ENCODE measurements around the gene BEAN1.
"Not testable (repeated sequence)": the region's sequence is repeated elsewhere in the genome, so short reads cannot be mapped to it uniquely, and the experiment has no call there.

The BEAN1 gene

DNA sequence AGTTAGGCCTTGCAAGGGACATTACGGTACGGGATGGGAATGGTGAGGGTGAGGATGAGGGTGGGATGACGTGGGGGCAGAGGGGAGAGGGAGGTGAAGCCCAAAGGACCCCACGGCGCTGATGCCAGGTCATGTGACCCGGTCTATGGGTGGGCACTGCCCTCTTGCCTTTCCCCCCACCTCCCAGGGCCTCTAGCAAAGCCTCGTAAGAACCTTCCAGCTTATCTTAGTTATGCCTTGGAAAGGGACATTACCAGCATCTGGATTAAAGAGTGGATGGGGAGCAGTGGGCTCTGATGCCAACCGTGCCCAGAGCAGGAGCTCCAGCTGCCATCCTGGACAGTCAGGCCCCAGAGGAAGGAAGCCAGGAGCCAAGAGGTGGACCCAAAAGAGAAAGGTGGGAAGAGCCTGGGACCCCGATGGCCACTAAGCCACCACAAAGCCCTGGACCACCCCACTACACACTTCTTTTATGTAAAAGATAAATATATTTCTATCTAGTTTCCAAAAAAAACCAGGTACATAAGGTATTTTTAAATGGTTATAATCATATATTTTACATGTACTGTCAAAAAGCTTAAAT is 81.9 kb downstream of the BEAN1 start:
- DNase-seq (ENCODE audit: low spot score), result no peak

DNA sequence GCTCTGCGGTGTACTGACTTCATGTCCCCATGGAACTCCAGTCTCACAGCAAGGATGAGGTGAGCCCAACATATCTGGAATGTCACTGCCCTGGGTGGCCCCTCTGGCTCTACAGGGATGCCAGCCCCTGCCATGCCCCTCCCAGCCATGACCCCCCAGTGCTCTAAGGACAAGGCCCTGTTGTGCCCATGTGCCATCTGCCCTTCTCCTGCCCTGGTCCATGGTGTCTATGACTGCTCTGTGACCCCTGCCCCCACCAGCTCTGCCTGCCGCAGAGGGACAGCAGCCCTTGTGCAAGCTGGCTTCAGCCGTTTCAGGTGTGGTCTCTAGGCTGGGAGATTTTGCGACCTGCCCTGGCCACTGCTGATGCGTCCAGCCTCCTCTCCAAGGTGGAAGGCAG is 82.5 kb downstream of the BEAN1 start:
- DNase-seq (ENCODE audit: low spot score), result no peak

DNA sequence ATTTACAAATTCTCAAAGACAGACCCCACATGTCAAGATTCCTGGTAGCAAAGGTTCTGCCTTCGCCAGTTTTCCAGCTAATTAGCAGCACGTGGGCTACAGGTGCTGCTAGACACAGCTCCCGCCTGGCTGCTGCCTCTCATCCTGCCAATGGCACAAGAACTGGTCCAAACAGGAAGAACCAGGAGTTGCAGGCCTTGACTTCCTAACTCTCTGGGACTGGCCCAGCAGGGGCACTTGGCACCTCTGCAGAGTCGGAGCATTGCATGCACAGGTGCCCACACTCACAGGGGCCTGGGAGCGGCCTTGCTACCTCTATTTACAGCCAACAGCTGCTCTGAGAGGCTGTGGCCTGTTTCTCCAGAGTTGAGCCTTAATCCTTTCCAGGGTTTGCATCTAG is 83.2 kb downstream of the BEAN1 start:
- no peak for DNase-seq (ENCODE audit: low spot score)

DNA sequence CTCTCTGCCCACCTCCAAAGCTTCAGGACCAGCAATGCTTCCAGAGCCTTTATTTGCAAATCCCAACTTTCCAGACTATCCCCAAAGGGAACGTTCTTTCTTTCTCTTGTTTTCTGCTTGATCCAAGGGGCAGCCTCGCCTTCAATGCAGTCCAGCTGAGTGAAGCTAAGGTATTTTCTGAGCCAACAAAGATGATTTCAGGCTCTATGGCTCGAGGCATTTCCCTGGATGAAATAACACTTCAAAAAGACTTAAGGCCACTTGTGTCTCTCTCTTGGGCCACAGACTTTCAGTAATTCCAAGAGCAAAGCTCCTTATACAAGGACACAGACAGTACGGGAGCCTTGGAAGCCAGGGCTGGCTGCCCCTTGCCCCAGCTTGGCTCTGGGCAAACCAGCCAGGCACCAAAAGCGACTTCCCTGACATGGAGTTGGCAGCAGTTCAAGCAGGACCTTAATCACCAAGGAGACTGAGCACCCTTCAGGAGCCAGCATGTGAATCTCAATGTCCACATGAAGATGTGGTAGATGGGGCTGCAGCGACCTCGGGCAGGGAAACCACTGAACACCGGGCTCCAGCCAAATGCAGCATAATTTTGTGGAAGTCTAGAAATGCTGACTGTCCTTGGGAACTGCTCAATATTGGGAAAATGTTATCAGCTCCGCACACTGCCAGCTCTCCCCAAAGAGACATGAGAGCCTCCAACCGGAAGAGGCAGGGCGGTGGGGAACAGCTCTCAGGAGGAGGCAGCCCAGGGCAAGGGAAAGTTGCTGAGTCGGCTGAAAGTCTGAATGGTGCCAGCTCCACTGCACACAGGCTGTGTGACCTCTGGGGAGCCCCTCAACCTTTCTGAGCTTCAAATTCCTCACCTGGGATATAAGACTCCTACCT is 83.9 kb downstream of the BEAN1 start:
- no peak for DNase-seq (ENCODE audit: low spot score)

DNA sequence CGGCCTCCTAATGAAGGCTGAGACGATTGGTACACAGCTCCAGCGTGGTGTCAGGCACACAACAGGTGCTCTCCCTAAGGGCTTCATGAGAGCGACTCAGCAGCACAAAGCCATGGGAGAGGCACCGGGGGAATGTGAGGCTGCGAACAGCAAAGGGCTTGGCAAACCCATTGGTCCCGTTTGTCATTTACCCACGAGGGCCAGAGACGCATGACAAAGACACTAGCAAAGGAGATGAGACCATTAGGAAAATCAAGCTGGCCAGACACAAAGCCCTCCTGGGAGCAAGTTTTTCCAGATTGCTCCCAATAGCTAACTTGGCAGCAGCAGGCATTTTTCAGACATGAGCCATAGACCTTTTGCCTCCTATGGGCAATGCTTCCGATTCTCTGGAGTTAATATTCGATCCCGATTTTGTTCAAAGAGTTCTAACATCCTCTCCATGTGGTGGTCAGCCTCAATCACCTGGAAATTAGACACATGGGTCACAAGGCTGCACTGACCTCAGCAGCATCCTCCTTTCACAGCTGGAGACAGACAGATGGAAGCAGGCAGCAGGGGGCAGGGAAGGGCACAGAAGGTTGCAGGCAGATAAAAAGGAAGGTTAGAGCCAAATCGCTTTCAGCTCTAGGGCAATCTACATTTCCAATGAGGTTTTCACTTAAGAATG is 84.6 kb downstream of the BEAN1 start:
- DNase-seq (ENCODE audit: low spot score), result no peak

DNA sequence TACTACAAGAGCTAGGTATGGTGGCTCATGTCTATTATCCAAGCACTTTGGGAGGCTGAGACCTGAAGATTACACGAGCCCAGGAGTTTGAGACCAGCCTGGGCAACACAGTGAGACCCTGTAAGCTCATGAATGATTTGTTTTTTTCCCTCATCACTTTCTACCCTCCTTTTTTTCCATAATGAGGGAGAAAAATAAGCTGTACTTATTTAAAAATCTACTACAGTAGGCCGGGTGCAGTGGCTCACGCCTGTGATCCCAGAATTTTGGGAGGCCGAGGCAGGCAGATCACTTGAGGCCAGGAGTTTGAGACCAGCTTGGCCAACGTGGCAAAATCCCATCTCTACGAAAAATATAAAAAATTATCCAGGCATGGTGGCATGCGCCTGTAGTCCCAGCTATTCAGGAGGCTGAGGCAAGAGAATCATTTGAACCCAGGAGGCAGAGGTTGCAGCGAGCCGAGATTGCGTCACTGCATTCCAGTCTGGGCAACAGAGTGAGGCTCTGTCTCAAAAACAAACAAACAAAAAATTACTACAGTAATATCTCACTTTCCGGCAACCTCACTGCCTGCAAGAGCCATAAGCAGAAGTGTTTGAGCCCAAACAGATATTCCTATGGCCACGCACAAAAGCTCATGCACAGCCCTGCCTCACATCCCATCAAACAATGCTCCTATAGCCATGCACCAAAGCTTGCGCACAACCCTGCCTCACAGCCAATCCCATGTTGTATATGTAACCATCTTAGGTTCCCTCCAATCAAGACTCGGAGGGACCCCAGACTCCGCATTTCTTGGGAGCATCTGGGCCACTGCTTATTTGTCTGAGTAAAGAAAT is 85.4 kb downstream of the BEAN1 start:
- DNase-seq (ENCODE audit: low spot score), result no peak

DNA sequence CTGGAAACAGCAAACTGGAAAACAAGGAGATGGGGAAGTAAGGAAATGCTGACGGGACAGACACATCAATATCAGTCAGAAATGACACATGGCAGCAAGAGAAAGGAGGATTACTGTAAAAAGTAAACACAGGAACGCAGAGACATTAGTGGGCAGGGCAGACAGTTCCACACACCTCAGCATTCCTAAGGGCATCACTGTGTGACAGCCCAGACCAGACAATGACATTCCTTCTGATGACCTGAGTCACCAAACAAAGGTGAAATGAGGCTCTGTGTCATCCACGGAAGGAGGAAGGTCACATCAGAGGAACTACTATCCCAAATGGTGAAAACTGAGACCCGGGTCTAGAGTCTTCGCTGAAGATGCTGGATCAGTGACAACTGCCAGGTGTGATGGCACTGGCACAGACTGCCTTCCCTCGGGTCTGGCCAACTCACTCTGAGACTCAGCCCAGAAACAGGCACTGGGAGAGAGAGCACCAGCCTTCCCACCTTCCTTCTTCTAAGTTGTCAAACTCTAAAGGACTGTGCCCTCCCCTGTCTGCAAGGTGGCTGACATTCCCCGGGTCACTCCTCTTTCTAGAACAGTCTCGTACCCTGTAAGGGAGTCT is 86.1 kb downstream of the BEAN1 start:
- no peak for DNase-seq (ENCODE audit: low spot score)

DNA sequence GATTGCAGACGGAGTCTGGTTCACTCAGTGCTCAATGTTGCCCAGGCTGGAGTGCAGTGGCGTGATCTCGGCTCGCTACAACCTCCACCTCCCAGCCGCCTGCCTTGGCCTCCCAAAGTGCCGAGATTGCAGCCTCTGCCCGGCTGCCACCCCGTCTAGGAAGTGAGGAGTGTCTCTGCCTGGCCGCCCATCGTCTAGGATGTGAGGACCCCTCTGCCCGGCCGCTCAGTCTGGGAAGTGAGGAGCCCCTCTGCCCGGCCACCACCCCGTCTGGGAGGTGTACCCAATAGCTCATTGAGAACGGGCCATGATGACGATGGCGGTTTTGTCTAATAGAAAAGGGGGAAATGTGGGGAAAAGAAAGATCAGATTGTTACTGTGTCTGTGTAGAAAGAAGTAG is 87.3 kb downstream of the BEAN1 start:
- not testable (repeated sequence) for DNase-seq (ENCODE audit: low spot score)

DNA sequence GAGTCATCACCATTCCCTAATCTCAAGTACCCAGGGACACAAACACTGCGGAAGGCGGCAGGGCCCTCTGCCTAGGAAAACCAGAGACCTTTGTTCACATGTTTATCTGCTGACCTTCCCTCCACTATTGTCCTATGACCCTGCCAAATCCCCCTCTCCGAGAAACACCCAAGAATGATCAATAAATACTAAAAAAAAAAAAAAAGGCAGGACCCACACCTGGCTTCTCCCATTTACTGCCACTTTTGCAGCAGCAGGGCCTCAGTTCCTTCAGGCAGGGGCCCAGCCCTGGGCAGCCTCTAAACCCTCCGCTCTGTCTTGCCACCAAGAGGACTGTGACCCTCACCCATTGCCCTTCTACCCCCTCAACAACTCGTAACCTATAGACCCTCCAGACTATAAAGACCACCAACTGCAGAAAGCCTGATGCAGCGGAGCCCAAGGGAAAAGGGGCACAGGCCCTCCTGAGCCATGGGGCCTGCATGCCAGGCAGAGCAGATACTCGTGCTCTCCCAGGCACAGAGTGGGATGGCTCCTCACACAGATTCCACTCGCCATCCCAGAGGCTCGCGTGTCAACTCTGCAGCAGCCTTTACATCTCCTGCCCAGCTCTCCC is 88.0 kb downstream of the BEAN1 start:
- not testable (repeated sequence) for DNase-seq (ENCODE audit: low spot score)

DNA sequence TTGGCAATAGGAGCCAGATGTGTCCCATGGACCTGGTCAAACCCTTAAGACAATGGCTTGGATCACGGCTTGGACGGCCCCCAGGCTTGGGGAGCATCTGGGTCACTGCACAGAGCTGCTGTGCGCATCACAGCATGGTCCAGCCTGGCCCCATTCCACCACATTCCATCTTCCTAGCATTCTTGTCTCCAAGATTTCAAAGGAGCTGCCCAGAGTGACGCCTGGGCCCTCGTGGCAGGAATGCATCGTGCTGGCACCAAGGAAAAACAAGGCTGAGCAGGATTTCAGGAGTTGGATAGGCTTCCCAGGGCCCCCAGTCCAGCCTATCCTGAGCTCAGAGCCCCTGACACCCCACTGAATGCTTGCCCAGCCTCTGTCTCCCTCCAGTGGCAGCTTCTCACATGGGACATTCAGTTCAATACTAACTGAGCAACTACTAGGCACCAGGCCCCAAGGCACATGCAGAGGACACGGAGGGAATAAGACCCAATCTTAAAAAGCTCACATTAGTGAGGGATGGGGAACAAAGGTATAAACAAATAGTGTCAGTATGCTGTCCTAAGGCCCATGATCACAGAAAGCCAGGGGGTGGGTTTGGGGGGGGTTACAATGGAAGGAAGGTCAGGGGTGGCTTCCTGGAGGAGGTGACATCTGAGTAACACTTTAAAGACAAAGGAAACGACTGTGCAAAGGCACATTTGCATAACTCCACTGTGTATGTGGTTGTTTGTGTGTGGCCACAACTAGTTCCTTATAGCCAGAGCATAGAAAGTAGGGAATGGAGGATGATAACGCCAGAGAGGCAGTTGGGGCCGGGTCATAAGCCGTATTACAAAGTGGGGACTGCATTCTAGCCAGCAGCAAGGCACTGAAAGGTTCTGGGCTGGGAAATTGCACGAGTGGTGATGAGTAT is 88.8 kb downstream of the BEAN1 start:
- DNase-seq (ENCODE audit: low spot score), result no peak

DNA sequence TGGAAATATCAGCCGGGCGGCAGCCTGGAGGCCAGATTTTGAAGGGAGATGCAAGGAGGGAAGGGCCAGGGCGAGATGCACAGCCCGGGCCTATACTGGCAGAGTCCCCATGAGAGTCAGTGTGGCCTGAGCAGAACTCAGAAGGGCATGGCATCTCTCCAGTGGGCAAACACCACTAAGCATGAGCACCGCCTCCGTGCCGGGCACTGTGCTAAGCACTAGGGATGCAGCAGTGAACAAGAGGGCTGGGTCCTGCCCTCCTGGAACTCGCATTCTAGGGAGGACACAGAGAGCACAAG is 89.4 kb downstream of the BEAN1 start:
- no peak for DNase-seq (ENCODE audit: low spot score)

DNA sequence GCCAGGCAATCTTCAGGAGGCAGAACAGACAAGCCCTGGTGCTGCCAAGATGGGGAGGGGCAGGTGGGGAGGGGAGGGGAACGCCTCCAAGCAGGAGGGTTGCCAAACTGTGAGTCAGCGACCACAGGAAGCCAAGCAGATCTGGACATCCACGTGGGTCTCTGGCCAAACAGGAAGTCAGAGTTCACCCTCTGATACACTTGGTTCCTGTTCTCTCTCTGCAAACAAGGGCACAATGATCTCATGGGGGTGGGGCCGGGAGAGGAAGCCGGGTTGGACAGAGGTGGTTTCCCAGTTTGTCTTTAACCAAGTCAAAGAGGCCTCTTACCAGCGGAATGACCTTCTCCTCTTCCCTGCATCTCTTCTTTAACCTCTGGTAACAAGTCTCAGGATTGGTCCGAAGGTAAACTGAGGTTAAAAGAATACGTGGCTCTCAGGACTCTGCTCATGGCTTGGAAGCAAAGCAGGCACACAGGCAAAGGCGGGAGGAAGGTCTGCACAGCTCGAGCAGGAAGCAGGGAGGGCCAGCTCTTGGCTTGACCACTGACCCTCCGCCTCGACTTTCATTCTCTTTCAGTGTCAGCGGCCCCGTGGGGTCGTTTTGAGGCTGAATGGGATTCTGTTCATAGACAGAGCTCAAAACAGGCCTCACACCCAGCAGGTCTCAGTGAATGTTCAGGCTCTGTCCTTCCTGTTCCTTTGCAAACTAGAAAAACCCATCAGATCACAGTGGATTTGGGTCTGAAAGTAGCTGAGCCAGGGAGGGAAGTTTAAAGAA is 89.9 kb downstream of the BEAN1 start:
- DNase-seq (ENCODE audit: low spot score), result no peak

DNA sequence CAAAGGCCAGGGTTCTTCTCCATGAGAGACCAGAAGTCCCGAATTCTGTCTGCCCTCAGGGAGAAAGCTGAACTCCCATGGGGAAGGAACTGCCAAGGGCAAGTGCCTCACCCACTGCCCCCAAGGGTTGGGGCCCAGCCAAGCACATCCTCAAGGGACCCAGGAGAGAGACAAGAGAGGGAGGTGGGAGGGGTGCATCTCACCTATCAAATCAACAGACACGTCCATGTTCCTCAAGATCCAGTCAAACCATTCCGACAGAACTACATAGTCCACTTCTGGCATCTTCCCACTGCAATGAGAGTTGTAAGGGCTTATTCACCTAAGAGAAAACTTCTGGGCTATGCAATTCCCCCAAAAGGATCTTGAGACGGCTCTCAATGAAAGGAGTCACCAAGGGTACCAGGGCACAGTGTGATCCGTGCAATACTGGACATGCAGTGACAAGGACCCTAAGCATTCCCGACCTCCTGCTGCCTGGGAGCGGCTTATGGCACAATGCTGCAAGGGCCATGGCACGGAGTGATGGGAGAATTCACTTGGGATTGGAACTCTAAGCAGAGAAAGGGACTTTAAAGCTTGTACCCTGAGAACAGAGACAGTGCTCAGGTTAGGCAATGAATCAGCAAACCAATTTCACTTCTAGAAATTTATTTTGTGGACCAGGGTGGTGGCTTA is 90.6 kb downstream of the BEAN1 start:
- DNase-seq (ENCODE audit: low spot score), result no peak

DNA sequence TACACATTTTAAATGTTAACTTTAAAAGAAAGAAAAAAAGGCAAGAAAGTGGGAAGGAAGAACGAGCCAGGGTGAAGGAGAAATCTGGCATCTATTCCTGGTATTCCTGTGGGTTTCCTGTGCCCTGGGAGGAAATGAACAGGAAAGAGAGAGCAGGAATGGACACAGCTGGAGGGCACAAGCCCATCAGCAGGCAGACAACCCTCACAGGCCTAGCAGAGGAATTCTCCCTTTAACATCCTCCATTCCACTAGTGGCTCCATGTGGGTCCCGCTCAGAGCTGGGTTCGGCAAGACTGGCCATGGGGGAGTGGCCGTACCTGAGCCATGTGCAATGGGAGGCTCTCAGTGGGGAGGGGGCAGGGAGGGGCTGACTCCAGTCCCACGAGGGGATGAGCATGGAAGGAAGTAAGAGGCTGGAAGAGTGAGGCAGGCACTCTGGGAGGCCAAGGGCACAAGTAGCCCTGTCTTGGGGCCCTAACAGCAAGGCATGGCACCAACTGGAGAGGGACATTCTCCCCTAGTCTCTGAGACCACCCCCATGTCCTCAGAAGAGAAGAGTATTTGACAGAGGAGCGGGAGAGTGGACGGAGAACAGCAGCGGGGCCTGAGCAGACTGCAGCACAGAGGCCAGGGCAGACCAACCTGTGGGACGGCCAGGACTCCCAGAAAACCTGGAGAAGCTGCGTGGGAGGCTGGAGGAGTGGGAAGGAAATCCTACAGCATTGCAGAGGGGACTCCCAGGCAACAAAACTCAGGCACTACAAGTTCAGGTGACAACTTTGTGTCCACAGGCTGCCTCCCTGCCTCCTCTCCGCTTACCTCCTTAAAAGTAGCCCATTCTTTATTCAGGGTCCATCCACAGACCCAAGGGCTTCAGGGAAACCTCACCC is 92.6 kb downstream of the BEAN1 start:
- DNase-seq (ENCODE audit: low spot score), result no peak

DNA sequence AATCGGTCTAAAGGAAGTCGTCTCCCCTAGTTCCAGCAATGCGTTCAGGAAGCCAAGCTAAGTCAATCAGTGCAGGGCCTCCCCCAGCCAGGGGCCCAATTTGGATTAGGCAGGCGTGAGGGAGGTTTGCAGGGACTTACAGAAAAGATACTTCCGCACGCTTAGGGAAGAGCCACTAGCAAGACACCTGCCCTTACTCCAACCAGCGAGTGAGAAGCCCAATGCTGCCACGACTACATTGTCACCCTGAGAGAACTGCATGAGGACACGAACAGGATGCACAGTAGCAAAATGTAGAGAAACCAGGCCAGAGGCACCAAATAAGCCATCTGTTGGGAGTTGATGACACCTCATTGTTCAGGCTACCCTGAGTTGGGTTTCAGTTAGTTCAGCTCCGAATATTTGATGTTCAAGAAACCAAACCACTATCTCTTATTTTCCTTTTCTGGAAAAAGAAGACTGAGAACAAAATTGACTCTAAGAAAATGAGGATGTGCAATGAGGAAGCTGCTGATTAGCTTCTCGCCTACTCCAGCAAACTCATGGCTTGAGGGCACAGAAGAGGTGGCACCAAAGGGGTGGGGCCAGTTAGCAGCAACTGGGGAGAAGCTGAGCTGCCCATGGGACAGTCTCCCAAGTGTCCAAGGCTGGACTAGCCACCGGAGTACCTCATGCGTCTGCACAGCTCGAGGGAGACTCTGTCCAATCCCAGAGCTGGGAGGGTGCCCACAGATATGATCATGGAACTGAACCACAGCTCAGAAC is 93.5 kb downstream of the BEAN1 start:
- DNase-seq (ENCODE audit: low spot score), result no peak

DNA sequence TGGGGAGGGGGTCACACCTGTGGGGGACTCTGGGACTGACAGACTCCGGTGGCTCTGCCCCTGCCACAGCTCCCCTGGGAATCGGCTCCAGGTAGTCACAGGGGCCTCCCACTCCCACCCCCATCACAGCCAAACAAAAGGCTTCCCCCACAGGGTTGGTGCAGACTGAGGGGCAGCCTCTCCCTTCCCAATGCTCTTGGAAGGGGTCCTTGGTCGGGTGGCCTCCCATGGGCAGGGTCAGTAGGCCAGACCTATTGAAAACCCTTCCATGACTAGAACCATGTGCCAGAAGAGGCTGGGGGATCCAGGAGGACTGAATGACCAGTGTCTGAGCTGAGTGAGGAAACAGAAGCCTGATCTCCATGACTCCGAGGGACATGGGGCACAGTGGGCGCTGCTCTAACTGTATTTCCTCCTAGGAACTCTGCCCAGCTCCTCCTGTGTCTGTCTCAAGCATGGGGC is 94.2 kb downstream of the BEAN1 start:
- no peak for DNase-seq (ENCODE audit: low spot score)

Measured in ecto neural progenitor cell (in vitro differentiated cells).